H9 (cell line): ENCODE data around the gene ALOX12. TPM values are rescaled to one million over a fixed set of nuclear protein-coding genes. Genes with fewer than 3 reads are reported as not detected.
A peak's percentile ranks its signal among the peaks of the same experiment; 100 is the strongest.
"Not testable (repeated sequence)": the region's sequence is repeated elsewhere in the genome, so short reads cannot be mapped to it uniquely, and the experiment has no call there.

ENCODE experiments used
- DNase-seq: peaks from one replicate; pipeline ENCODE4 v3.0.0-alpha.2; 2017
- H2AFZ ChIP-seq: one replicate; pipeline ENCODE4 v1.6.1; 2013; ENCODE audit warnings: mild to moderate bottlenecking, low read length, control low read depth, moderate library complexity
- H2AK5ac ChIP-seq: 2 replicates; pipeline ENCODE4 v1.6.1; 2013; ENCODE audit warnings: low read length, control low read depth, mixed read lengths; ENCODE audit not compliant: insufficient read length
- H2BK120ac ChIP-seq: one replicate; pipeline ENCODE4 v1.6.1; 2013; ENCODE audit warnings: low read depth, mild to moderate bottlenecking, low read length, control low read depth, inconsistent platforms; ENCODE audit not compliant: poor library complexity, severe bottlenecking
- H2BK12ac ChIP-seq: 2 replicates; pipeline ENCODE4 v1.6.1; 2013; ENCODE audit warnings: low read length, control low read depth, mixed read lengths, low read depth; ENCODE audit not compliant: insufficient read length
- H2BK15ac ChIP-seq: 2 replicates; pipeline ENCODE4 v1.6.1; 2013; ENCODE audit warnings: low read depth, low read length, control low read depth
- H2BK20ac ChIP-seq: one replicate; pipeline ENCODE4 v1.6.1; 2013; ENCODE audit warnings: low read depth, mild to moderate bottlenecking, low read length, control low read depth, inconsistent platforms; ENCODE audit not compliant: poor library complexity, severe bottlenecking
- H2BK5ac ChIP-seq: 2 replicates; pipeline ENCODE4 v1.6.1; 2013; ENCODE audit warnings: low read length, control low read depth, mixed read lengths; ENCODE audit not compliant: insufficient read length
- H3K14ac ChIP-seq: 2 replicates; pipeline ENCODE4 v1.6.1; 2013; ENCODE audit warnings: low read length, control low read depth; ENCODE audit not compliant: insufficient read depth
- H3K18ac ChIP-seq: 2 replicates; pipeline ENCODE4 v1.6.1; 2013; ENCODE audit warnings: low read depth, mild to moderate bottlenecking, mixed read lengths, low read length, control low read depth; ENCODE audit not compliant: insufficient read length
- H3K23ac ChIP-seq: 2 replicates; pipeline ENCODE4 v1.6.1; 2013; ENCODE audit warnings: low read length, control low read depth, mixed read lengths, low read depth; ENCODE audit not compliant: insufficient read length
- H3K23me2 ChIP-seq: 2 replicates; pipeline ENCODE4 v1.6.1; 2013; ENCODE audit warnings: low read depth, mild to moderate bottlenecking, mixed read lengths, low read length, control low read depth; ENCODE audit not compliant: insufficient read length, poor library complexity, severe bottlenecking
- H3K27ac ChIP-seq: 2 replicates; pipeline ENCODE4 v1.5.1; 2013; ENCODE audit warnings: low read length, control low read depth, mixed read lengths, low read depth; ENCODE audit not compliant: insufficient read length
- H3K27me3 ChIP-seq: 2 replicates; pipeline ENCODE4 v1.6.1; 2013; ENCODE audit warnings: low read length, control low read depth, inconsistent platforms; ENCODE audit not compliant: insufficient read depth
- H3K4ac ChIP-seq: 2 replicates; pipeline ENCODE4 v1.6.1; 2013; ENCODE audit warnings: low read depth, mild to moderate bottlenecking, control low read depth, inconsistent platforms, low read length, moderate library complexity
- H3K4me1 ChIP-seq: 2 replicates; pipeline ENCODE4 v1.6.1; 2013; ENCODE audit warnings: low read length, control low read depth, inconsistent platforms; ENCODE audit not compliant: insufficient read depth
- H3K4me2 ChIP-seq: 2 replicates; pipeline ENCODE4 v1.6.1; 2013; ENCODE audit warnings: low read length, control low read depth, mixed read lengths; ENCODE audit not compliant: insufficient read length, insufficient read depth
- H3K56ac ChIP-seq: 2 replicates; pipeline ENCODE4 v1.6.1; 2013; ENCODE audit warnings: low read depth, mild to moderate bottlenecking, mixed read lengths, low read length, control low read depth; ENCODE audit not compliant: insufficient read length
- H3K79me1 ChIP-seq: 2 replicates; pipeline ENCODE4 v1.6.1; 2013; ENCODE audit warnings: low read depth, mild to moderate bottlenecking, moderate library complexity, low read length, control low read depth, inconsistent platforms; ENCODE audit not compliant: insufficient read depth, poor library complexity, severe bottlenecking
- H3K79me2 ChIP-seq: 2 replicates; pipeline ENCODE4 v1.6.1; 2013; ENCODE audit warnings: low read length, control low read depth, inconsistent platforms; ENCODE audit not compliant: insufficient read depth
- H3K9ac ChIP-seq: 2 replicates; pipeline ENCODE4 v1.6.1; 2013; ENCODE audit warnings: low read length, control low read depth, mixed read lengths; ENCODE audit not compliant: insufficient read length; ENCODE audit errors: extremely low read depth
- H3K9me3 ChIP-seq: one replicate; pipeline ENCODE4 v1.6.1; 2013; ENCODE audit warnings: low read depth, low read length, inconsistent platforms; ENCODE audit not compliant: control insufficient read depth
- H3T11ph ChIP-seq: one replicate; pipeline ENCODE4 v1.6.1; 2013; ENCODE audit warnings: mild to moderate bottlenecking, low read length, control low read depth, inconsistent platforms
- H4K20me1 ChIP-seq: one replicate; pipeline ENCODE4 v1.6.1; 2013; ENCODE audit not compliant: control insufficient read depth, insufficient read length, insufficient read depth
- H4K5ac ChIP-seq: 2 replicates; pipeline ENCODE4 v1.6.1; 2013; ENCODE audit warnings: low read depth, mild to moderate bottlenecking, mixed read lengths, low read length, control low read depth; ENCODE audit not compliant: insufficient read length
- H4K8ac ChIP-seq: replicated peaks from 2 replicates; pipeline ENCODE4 v1.6.1; 2013; ENCODE audit warnings: low read length, control low read depth, mixed read lengths, low read depth; ENCODE audit not compliant: insufficient read length
- H4K91ac ChIP-seq: 2 replicates; pipeline ENCODE4 v1.6.1; 2013; ENCODE audit warnings: low read depth, mild to moderate bottlenecking, moderate library complexity, mixed read lengths, low read length, control low read depth; ENCODE audit not compliant: insufficient read length
- H3K27ac Mint-ChIP-seq, 3 experiments: 2 replicates in 2 of 3; 3 replicates in 1 of 3; pipeline ENCODE4 v1.8.0; 2020 to 2021; ENCODE audit warnings: mixed read lengths in 3 of 3, mild to moderate bottlenecking in 1 of 3, moderate library complexity in 1 of 3
- H3K27me3 Mint-ChIP-seq: 2 replicates; pipeline ENCODE4 v1.8.0; 2021; ENCODE audit warnings: low read depth, mild to moderate bottlenecking, moderate library complexity, mixed read lengths
- H3K36me3 Mint-ChIP-seq, 3 experiments: 2 replicates in 2 of 3; 3 replicates in 1 of 3; pipeline ENCODE4 v1.8.0; 2020 to 2021; ENCODE audit warnings: low read depth in 3 of 3, mixed read lengths in 3 of 3; ENCODE audit not compliant: insufficient read depth in 1 of 3
- H3K4me1 Mint-ChIP-seq, 2 experiments: 2 replicates each; pipeline ENCODE4 v1.8.0; 2020; ENCODE audit warnings: mixed read lengths in 2 of 2
- H3K4me3 Mint-ChIP-seq, 2 experiments: 2 replicates in 1 of 2; 3 replicates in 1 of 2; pipeline ENCODE4 v1.8.0; 2020 to 2021; ENCODE audit warnings: mild to moderate bottlenecking in 2 of 2, mixed read lengths in 2 of 2, moderate library complexity in 1 of 2
- H3K9me3 Mint-ChIP-seq, 2 experiments: 2 replicates in 1 of 2; 3 replicates in 1 of 2; pipeline ENCODE4 v1.8.0; 2020; ENCODE audit warnings: mild to moderate bottlenecking in 2 of 2, mixed read lengths in 2 of 2, moderate library complexity in 1 of 2
- CTCF ChIP-seq: fragments of 200-600 bp; sonication (generic); conservative IDR thresholded peaks from 3 replicates; pipeline ENCODE4 v1.8.0; 2021; ENCODE audit warnings: antibody characterized with exemption, mild to moderate bottlenecking
- WGBS: extraction: QIAGEN DNeasy Blood & Tissue Kit; methylation state at CpG from one replicate; pipeline ENCODE4 v1.1.7; 2013; ENCODE audit warnings: missing lambda C conversion rate, low lambda C conversion rate, mixed read lengths; ENCODE audit not compliant: insufficient read length; ENCODE audit errors: extremely low coverage; 5-methylcytosine and 5-hydroxymethylcytosine counted together
- total RNA-seq: library from RNA; stranded (reverse); gene quantifications from 2 replicates; pipeline ENCODE4 v1.2.1, GENCODE V29; 2021

ALOX12 gene
- total RNA-seq, 1 experiment from 2014 or later, result 0.81 TPM

DNA sequence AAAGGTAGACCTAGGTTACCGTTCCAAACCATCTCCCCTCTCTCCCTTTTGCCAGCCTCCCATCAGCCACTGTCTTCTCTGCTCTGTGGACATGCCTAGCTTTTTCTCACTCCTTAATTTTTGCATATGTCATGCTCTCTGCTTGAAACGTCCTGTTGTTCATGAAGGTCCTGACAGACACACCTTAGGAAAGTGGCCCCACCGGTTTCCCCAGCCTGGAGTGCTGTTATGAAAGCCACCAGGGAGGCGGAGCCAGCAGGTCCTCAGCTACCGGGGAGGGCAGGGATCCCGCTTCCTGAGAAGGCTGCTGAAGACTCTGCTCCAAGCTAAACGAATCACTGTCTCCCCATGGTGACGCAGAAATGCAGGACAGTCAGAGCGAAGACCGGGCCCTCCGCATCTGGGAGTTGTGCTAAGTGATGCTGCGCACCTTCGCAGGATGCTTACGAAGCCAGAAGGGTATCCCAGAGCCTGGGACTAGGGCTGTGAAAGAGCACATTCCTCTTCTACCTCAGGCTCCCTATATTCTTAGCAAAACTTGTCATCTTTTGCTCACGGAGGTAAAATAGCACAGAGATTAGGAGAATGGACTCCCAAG, 50.4 kb downstream of the ALOX12 start:
- H3K56ac ChIP-seq, result no peak overlapping the region
- no peak overlapping the region for H2AK5ac ChIP-seq
- H3K27me3 Mint-ChIP-seq, result peaks cover 83% of the 10 kb centered on the region
- H3K4me2 ChIP-seq, result peak overlapping the region; percentile 95
- H3K4me1 Mint-ChIP-seq, result peaks cover 21 to 30% of the 10 kb centered on the region in 2 experiments
- H2BK5ac ChIP-seq, result no peak overlapping the region
- peaks cover 6% of the 10 kb centered on the region for H3K27me3 ChIP-seq
- TF ChIP-seq CTCF, result no peak; the same call in 1 of the 3 replicates
- H3T11ph ChIP-seq, result no peak overlapping the region
- H2BK120ac ChIP-seq, result no peak overlapping the region
- no peaks in the 10 kb centered on the region for H3K79me2 ChIP-seq
- DNase-seq, result peak; percentile 81
- H3K4me1 ChIP-seq, result no peaks in the 10 kb centered on the region
- H3K4ac ChIP-seq, result no peak overlapping the region
- H4K5ac ChIP-seq, result no peak overlapping the region
- H2BK15ac ChIP-seq, result no peak overlapping the region
- no peak overlapping the region for H2BK12ac ChIP-seq
- no peaks in the 10 kb centered on the region for H3K9me3 ChIP-seq
- H2BK20ac ChIP-seq, result no peak overlapping the region
- H3K23ac ChIP-seq, result no peak overlapping the region
- WGBS, result no CpG with 5 or more reads among the region's 15 CpGs
- H3K9ac ChIP-seq, result no peak overlapping the region
- H4K91ac ChIP-seq, result no peak overlapping the region
- no peak overlapping the region for H3K14ac ChIP-seq
- H3K4me3 Mint-ChIP-seq, result peak overlapping the region; percentile 58 to 80
- H3K36me3 Mint-ChIP-seq, result no peaks in the 10 kb centered on the region
- no peak overlapping the region for H3K27ac ChIP-seq
- no peaks in the 10 kb centered on the region for H3K79me1 ChIP-seq
- H4K20me1 ChIP-seq, result no peaks in the 10 kb centered on the region
- H4K8ac ChIP-seq, result no peak overlapping the region
- H3K9me3 Mint-ChIP-seq, result no peaks in the 10 kb centered on the region
- H2AFZ ChIP-seq, result peak overlapping the region; percentile 49
- H3K27ac Mint-ChIP-seq, result peak overlapping the region in 1 of 3 experiments; percentile 34; a peak in 1 of 7 replicates
- peaks cover 33% of the 10 kb centered on the region for H3K23me2 ChIP-seq
- peak overlapping the region; percentile 13 for H3K18ac ChIP-seq

DNA sequence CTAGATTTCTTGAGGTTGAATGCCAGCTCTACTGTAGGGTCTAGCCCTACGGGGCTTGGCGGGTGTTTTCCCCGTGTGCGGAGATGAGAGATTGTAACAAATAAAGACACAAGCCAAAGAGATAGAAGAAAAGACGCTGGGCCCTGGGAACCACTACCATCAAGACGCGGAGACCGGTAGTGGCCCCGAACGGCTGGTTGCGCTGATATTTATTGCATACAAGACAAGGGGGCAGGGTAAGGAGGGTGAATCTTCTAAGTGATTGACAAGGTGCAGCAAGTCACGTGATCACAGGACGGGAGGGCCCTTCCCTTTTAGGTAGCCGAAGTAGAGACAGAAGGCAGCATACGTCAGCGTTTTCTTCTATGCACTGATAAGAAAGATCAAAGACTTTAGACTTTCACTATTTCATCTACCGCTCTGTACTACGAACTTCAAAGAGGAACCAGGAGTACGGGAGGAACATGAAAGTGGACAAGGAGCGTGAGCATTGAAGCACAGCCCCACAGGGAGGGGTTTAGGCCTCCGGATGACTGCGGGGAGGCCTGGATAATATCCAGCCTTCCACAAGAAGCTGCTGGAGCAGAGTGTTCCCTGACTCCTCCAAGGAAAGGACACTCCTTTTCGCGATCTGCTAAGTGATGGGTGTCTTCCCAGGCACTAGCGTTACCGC, 51.0 kb downstream of the ALOX12 start:
- H3K9me3 ChIP-seq, H3K79me1 ChIP-seq, H2BK5ac ChIP-seq, H3K14ac ChIP-seq, H4K20me1 ChIP-seq, H4K91ac ChIP-seq, H2BK15ac ChIP-seq, H3K27me3 ChIP-seq, H3T11ph ChIP-seq, H3K79me2 ChIP-seq, H3K4me1 ChIP-seq, H3K27ac ChIP-seq, H3K27ac Mint-ChIP-seq, H3K56ac ChIP-seq, H3K4ac ChIP-seq, H4K8ac ChIP-seq, H3K9me3 Mint-ChIP-seq, H3K9ac ChIP-seq, H3K18ac ChIP-seq, H2BK12ac ChIP-seq, H3K36me3 Mint-ChIP-seq, H3K23ac ChIP-seq, H4K5ac ChIP-seq, H2AK5ac ChIP-seq, H2BK20ac ChIP-seq, H2BK120ac ChIP-seq: not testable (repeated sequence)
- Histone ChIP-seq H3K23me2 (peaks cover 31% of the 10 kb centered on the region), H3K4me2 (peak overlapping the region; percentile 95), H2AFZ (peak overlapping the region; percentile 49)
- Mint-ChIP-seq H3K4me1 (peaks cover 16 to 25% of the 10 kb centered on the region in 2 experiments), H3K4me3 (peak overlapping the region; percentile 58 to 80), H3K27me3 (peaks cover 83% of the 10 kb centered on the region)
- WGBS, result no CpG with 5 or more reads among the region's 26 CpGs
- peak; percentile 78 for DNase-seq
